SJCRH30 (cell line): ENCODE data around the gene S100A7. TPM values are rescaled to one million over a fixed set of nuclear protein-coding genes. Genes with fewer than 3 reads are reported as not detected.

Experiments used
- DNase-seq, 2 experiments: peaks; one replicate each; pipeline ENCODE4 v3.0.0-alpha.2; 2015 to 2020
- H3K27ac ChIP-seq: fragments of 250-450 bp; sonication (Bioruptor Pico); 2 replicates; pipeline ENCODE4 v1.5.1; 2020; ENCODE audit warnings: mild to moderate bottlenecking, moderate library complexity
- H3K27me3 ChIP-seq: fragments of 250-450 bp; sonication (Bioruptor Pico); 2 replicates; pipeline ENCODE4 v1.5.1; 2020; ENCODE audit warnings: mild to moderate bottlenecking, moderate library complexity
- H3K36me3 ChIP-seq: fragments of 250-450 bp; sonication (Bioruptor Pico); 2 replicates; pipeline ENCODE4 v1.5.1; 2020; ENCODE audit warnings: mild to moderate bottlenecking, moderate library complexity
- H3K4me1 ChIP-seq: fragments of 250-450 bp; sonication (Bioruptor Pico); 2 replicates; pipeline ENCODE4 v1.5.1; 2020; ENCODE audit warnings: mild to moderate bottlenecking, moderate library complexity
- H3K4me3 ChIP-seq: fragments of 250-450 bp; sonication (Bioruptor Pico); 2 replicates; pipeline ENCODE4 v1.5.1; 2020; ENCODE audit warnings: mild to moderate bottlenecking, moderate library complexity
- H3K9me3 ChIP-seq: fragments of 250-450 bp; sonication (Bioruptor Pico); replicated peaks from 2 replicates; pipeline ENCODE4 v1.5.1; 2020; ENCODE audit warnings: mild to moderate bottlenecking, moderate library complexity
- total RNA-seq: library from RNA; depleted of rRNA; stranded (reverse); fragments of >200 nt; shearing (Covaris generic); gene quantifications from 2 replicates; pipeline ENCODE4 v1.2.3, GENCODE V29; 2014; rRNA removed

The S100A7 gene
- total RNA-seq, result not detected in 2 replicates

DNA sequence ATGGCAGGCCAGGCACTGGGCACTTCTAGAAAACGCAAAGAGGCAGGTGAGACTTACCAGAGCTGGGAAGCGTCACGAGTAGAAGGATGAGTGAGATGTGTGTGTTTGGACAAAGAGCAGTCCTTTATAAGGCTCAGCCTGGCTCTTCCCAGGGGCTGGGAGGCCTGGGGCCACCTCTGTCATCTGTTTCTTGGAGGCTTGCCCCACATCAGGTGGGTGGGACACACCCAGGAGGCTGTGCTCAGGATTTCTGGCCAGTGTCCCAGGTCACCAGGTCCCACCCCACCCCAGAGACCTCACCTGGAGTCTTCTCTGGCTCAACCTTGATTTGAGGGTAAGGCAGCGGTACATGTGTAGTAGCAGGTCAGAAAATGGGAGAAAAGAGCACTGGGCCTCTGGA, at the start of gene S100A7:
S100A7 (minus strand) TSS at position 101 of the 400 bp plus-strand sequence. CDS start 1,638 bp downstream, outside the sequence.
- Histone ChIP-seq H3K9me3 (no peaks in the 10 kb centered on the region), H3K27me3 (no peaks in the 10 kb centered on the region), H3K27ac (no peak within 1 kb of the TSS), H3K4me3 (no peak within 1 kb of the TSS), H3K4me1 (no peaks in the 10 kb centered on the region), H3K36me3 (no peaks in the 10 kb centered on the region)
- DNase-seq, result no peak

- Histone ChIP-seq H3K9me3 (no peaks in the 10 kb centered on the region), H3K27ac (no peak overlapping the region), H3K27me3 (no peaks in the 10 kb centered on the region), H3K36me3 (no peaks in the 10 kb centered on the region), H3K4me1 (0 out of 2 replicates have a peak, but pooled peaks cover 3% of the 10 kb centered on the region), H3K4me3 (no peak overlapping the region)
- peak; percentile 65 to 77 for DNase-seq
These were observed 49.4 kb upstream of the S100A7 start for GRCh38 chr1:153509729-153510354.

- Histone ChIP-seq H3K4me1 (0 out of 2 replicates have a peak, but pooled peaks cover 3% of the 10 kb centered on the region), H3K4me3 (no peak overlapping the region), H3K27ac (no peak overlapping the region), H3K36me3 (no peaks in the 10 kb centered on the region), H3K9me3 (no peaks in the 10 kb centered on the region), H3K27me3 (no peaks in the 10 kb centered on the region)
- no peak for DNase-seq
These were observed 48.6 kb upstream of the S100A7 start for GRCh38 chr1:153509036-153509435.

GRCh38 chr1:153507926-153508583, 47.6 kb upstream of the S100A7 start:
- no peak for DNase-seq
- Histone ChIP-seq H3K27me3 (no peaks in the 10 kb centered on the region), H3K36me3 (no peaks in the 10 kb centered on the region), H3K4me1 (0 out of 2 replicates have a peak, but pooled peaks cover 3% of the 10 kb centered on the region), H3K27ac (no peak overlapping the region), H3K4me3 (no peak overlapping the region), H3K9me3 (no peaks in the 10 kb centered on the region)

GRCh38 chr1:153506831-153507413, 46.5 kb upstream of the S100A7 start:
- Histone ChIP-seq H3K27ac (no peak overlapping the region), H3K27me3 (no peaks in the 10 kb centered on the region), H3K36me3 (no peaks in the 10 kb centered on the region), H3K4me1 (0 out of 2 replicates have a peak, but pooled peaks cover 3% of the 10 kb centered on the region), H3K4me3 (no peak overlapping the region), H3K9me3 (no peaks in the 10 kb centered on the region)
- peak in 1 of 2 experiments; percentile 18 for DNase-seq

DNA sequence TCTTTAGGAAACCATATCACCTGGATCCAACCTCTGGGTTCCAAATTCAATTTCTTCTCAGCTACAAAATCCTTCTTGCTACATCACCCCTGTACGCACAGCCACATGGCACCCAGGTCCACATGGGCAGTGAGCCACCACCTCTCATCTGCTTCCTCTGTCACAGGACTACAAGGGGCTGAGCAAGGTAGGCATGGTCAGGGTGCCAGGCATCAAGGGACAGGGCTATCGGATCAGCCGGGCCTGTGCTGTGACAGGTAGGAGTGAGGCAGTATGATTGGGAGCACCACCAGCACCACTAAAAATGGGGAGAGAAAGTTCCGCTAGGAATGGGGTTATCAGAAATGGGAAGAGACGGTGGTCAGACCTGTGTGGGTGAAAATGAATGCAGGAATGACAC, 45.9 kb upstream of the S100A7 start:
- no peaks in the 10 kb centered on the region for H3K9me3 ChIP-seq
- no peaks in the 10 kb centered on the region for H3K36me3 ChIP-seq
- DNase-seq, result no peak
- no peaks in the 10 kb centered on the region for H3K27me3 ChIP-seq
- H3K4me3 ChIP-seq, result no peak overlapping the region
- H3K27ac ChIP-seq, result no peak overlapping the region
- 0 out of 2 replicates have a peak, but pooled peaks cover 3% of the 10 kb centered on the region for H3K4me1 ChIP-seq

GRCh38 chr1:153505576-153505975, 45.1 kb upstream of the S100A7 start:
- H3K4me1 ChIP-seq, result 0 out of 2 replicates have a peak, but pooled peaks cover 3% of the 10 kb centered on the region
- H3K36me3 ChIP-seq, result no peaks in the 10 kb centered on the region
- no peak overlapping the region for H3K4me3 ChIP-seq
- no peaks in the 10 kb centered on the region for H3K9me3 ChIP-seq
- no peak for DNase-seq
- no peak overlapping the region for H3K27ac ChIP-seq
- H3K27me3 ChIP-seq, result no peaks in the 10 kb centered on the region

DNA sequence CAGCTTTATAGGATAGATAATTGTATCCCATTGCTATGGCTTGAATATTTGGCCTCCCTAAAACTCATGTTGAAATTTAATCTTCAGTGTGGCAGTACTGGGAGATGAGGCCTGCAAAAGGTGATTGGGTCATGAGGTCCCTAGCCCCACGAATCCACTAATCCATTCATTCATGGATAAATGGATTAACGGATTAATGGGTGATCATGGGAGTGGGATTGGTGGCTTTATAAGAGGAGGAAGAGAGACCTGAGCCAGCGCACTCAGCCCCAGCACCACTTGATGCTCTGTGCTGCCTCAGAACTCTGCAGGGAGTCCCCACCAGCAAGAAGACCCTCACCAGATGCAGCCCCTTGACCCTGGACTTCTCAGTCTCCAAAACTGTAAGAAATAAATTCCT, 43.3 kb upstream of the S100A7 start:
- Histone ChIP-seq H3K27ac (no peak overlapping the region), H3K9me3 (no peaks in the 10 kb centered on the region), H3K36me3 (no peaks in the 10 kb centered on the region), H3K27me3 (no peaks in the 10 kb centered on the region), H3K4me3 (no peak overlapping the region), H3K4me1 (no peaks in the 10 kb centered on the region)
- no peak for DNase-seq

GRCh38 chr1:153498746-153499145, 38.3 kb upstream of the S100A7 start:
- Histone ChIP-seq H3K4me3 (no peak overlapping the region), H3K36me3 (no peaks in the 10 kb centered on the region)

DNA sequence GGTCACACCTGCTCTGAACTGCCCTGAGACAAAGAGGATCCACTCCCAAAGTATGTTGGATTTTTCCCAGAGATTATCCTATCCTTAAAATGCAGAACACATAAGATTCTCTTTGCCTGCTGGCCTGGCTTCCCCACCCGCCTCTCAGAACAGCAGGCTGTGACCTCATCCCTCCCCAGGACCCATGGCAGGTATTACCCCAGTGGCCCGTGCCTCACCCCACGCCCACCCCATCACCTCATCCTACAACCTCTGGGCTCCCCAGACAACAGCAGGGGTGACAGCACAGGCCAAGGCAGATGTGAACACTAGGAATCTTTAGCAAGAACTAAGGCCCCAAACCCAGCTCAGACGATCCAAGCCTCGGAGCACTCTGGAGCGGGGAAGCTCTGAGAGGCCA, 35.1 kb upstream of the S100A7 start:
- no peaks in the 10 kb centered on the region for H3K36me3 ChIP-seq
- peaks cover 9% of the 10 kb centered on the region; the same call in 1 of the 2 replicates for H3K4me1 ChIP-seq
- no peak for DNase-seq
- no peaks in the 10 kb centered on the region for H3K9me3 ChIP-seq
- no peak overlapping the region for H3K27ac ChIP-seq
- H3K4me3 ChIP-seq, result no peak overlapping the region
- H3K27me3 ChIP-seq, result no peaks in the 10 kb centered on the region; the same call in 1 of the 2 replicates

More at GRCh38 chr1:153498746-153499145, 38.3 kb upstream of the S100A7 start:
- Histone ChIP-seq H3K27ac (no peak overlapping the region), H3K4me1 (peaks cover 3% of the 10 kb centered on the region; the same call in 1 of the 2 replicates), H3K27me3 (no peaks in the 10 kb centered on the region; the same call in 1 of the 2 replicates), H3K9me3 (no peaks in the 10 kb centered on the region)
- peak in 1 of 2 experiments; percentile 21 for DNase-seq

DNA sequence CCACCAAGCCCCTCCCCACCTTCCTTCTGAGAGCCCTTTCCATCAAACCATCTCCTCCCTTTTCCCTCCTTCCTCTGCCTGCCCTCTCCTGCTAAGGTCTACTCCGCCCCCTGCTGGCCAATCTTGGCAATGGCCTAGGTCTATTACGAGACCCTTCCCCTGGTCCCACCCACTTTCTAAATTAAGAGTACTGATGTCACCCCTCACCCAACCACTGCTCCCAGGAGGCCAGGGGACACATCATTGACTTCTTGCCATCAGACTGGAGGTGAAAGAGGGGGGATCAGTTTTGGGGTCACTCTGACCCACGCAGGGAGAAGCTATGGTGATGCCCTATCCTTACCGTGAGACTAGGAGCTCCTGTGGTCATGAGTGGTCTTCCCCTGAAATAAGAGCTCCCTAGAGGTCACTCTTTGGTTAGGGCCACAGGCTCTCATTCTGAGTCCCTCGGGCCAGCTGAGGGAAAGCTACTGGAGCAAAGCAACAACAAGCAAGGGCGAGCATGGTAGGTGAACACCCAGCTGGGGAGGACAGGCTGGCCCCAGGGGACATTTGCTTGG, 34.6 kb upstream of the S100A7 start:
- no peaks in the 10 kb centered on the region for H3K36me3 ChIP-seq
- peak; percentile 79 to 84 for DNase-seq

GRCh38 chr1:153493343-153493960, 33.0 kb upstream of the S100A7 start:
- H3K4me1 ChIP-seq, result peaks cover 11% of the 10 kb centered on the region; the same call in 1 of the 2 replicates
- H3K36me3 ChIP-seq, result no peaks in the 10 kb centered on the region
- H3K27ac ChIP-seq, result no peak overlapping the region
- DNase-seq, result no peak
- no peaks in the 10 kb centered on the region for H3K9me3 ChIP-seq
- no peak overlapping the region for H3K4me3 ChIP-seq
- H3K27me3 ChIP-seq, result no peaks in the 10 kb centered on the region; the same call in 1 of the 2 replicates

More for the DNA sequence above, 34.6 kb upstream of the S100A7 start:
- Histone ChIP-seq H3K4me3 (no peak overlapping the region), H3K9me3 (no peaks in the 10 kb centered on the region), H3K27ac (no peak overlapping the region), H3K27me3 (no peaks in the 10 kb centered on the region; the same call in 1 of the 2 replicates), H3K4me1 (peaks cover 11% of the 10 kb centered on the region; the same call in 1 of the 2 replicates)

- Histone ChIP-seq H3K36me3 (no peaks in the 10 kb centered on the region), H3K27ac (no peak overlapping the region), H3K4me3 (no peak overlapping the region), H3K27me3 (no peaks in the 10 kb centered on the region; the same call in 1 of the 2 replicates), H3K9me3 (no peaks in the 10 kb centered on the region), H3K4me1 (peaks cover 11% of the 10 kb centered on the region; the same call in 1 of the 2 replicates)
- peak; percentile 54 to 75 for DNase-seq
These were observed 30.0 kb upstream of the S100A7 start for GRCh38 chr1:153490272-153491051.

DNA sequence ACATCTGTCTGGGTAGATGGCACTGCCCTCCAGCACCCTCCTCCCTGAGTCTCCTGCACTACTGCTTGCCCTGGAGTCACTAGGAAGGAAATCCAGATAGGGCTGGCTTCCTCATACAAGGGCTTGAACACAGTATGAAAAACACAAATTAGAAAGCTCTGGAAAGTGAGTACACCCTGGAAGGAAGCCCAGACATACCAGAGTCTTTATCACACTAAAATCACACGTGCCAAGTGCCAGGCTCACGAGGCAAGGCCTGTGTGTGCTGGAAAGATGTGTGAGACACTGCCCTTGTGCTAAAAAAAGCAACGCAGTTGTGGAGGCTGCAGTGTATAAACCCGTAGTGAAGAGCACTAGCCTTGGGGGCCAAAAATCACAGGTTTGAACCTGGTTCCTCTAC, 28.3 kb upstream of the S100A7 start:
- Histone ChIP-seq H3K9me3 (no peaks in the 10 kb centered on the region), H3K4me1 (0 out of 2 replicates have a peak, but pooled peaks cover 8% of the 10 kb centered on the region), H3K27me3 (no peaks in the 10 kb centered on the region), H3K4me3 (no peak overlapping the region), H3K36me3 (no peaks in the 10 kb centered on the region), H3K27ac (no peak overlapping the region)
- no peak for DNase-seq
